Mucosa of gallbladder (tissue), 1 donor: ENCODE results near the gene HHIPL1. TPM values are rescaled to one million over a fixed set of nuclear protein-coding genes. Genes with fewer than 3 reads are reported as not detected.
"Not testable (repeated sequence)": the region's sequence is repeated elsewhere in the genome, so short reads cannot be mapped to it uniquely, and the experiment has no call there.

Experiments used
- DNase-seq: peaks from one replicate; pipeline ENCODE4 v3.0.0-alpha.2; 2020; ENCODE audit warnings: low spot score
- total RNA-seq: library from RNA; stranded (reverse); gene quantifications from one replicate; pipeline ENCODE4 v1.2.1, GENCODE V29; 2021
- donor health status: DM: no; HTN: no; CAD: no.

The HHIPL1 gene
- total RNA-seq, 1 donor from 2014 or later: 5.3 TPM

DNA sequence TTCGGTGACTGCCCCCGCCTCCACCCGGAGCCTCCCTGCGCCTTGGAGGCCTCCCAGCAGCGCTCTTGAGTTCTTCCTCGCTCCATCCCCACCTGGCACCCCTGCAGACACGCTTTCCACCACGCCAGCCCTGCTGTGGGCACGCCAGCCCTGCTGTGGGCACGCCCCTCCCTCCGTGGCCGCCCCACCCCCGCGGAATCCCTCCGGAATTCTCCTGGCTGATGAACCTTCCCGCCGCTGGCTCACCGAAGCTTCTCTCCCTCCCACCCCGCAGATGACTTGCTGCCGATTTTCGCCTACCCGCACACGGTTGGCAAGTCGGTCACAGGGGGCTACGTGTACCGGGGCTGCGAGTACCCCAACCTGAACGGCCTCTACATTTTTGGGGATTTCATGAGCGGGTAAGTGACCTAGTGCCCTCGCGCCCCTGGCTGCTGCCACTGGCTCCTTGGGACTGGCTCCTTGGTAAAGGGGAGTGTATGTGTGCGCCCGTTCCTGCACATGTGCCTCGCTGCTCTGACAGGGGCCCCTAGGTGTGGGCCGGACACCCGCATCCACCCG, 15.2 kb downstream of the HHIPL1 start:
- no peak for DNase-seq

DNA sequence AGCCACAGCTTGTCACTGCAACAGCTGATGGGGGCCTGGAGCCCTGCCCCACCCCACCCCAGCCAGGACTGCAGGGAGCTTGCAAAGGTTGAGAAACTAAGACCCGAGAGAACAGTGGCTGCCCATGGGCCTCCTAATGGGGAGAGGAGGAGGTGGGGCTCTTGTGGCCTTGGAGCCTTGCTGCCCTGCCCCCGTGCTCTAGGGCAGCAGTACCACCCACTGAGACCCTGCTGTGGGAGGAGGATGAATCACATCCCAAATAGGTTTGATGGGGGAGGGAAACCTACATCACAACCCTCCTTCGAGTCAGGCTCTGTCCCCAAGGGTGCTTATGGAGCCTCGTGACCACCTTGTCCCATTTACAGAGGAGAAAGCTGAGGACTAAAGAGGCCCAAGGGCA, 15.9 kb downstream of the HHIPL1 start:
- no peak for DNase-seq

DNA sequence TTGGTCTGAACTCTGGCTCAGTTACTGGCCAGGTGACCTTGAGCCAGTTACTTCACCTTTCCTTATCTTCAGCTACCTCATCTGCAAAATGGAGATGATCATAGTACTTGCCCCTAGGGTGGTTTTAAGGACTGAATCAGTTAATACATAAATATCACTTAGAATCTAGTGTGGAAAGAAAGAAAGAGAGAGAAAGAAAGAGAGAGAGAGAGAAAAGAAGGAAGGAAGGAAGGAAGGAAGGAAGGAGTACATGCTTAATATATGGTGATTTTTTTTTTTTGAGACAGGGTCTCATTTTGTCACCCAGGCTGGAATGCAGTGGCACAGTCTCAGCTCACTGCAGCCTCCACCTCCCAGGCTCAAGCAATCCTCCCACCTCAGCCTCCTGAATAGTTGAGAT, 16.3 kb downstream of the HHIPL1 start:
- not testable (repeated sequence) for DNase-seq

DNA sequence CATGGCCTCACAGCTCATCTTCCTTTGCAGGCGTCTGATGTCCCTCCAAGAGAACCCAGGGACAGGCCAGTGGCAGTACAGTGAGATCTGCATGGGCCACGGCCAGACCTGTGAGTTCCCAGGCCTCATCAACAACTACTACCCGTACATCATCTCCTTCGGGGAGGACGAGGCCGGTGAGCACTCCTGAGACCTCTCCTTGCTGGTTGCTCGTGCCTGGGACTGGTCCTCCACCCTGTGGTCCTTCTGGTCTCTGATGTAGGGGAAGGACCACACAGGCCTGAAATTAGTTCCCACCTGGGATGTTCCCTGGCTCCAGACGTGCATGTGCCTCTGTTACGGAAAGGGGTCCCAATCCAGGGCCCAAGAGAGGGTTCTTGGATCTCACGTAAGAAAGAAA, 17.9 kb downstream of the HHIPL1 start:
- no peak for DNase-seq

- DNase-seq: no peak
These were observed 18.6 kb downstream of the HHIPL1 start for GRCh38 chr14:99663386-99664057.

DNA sequence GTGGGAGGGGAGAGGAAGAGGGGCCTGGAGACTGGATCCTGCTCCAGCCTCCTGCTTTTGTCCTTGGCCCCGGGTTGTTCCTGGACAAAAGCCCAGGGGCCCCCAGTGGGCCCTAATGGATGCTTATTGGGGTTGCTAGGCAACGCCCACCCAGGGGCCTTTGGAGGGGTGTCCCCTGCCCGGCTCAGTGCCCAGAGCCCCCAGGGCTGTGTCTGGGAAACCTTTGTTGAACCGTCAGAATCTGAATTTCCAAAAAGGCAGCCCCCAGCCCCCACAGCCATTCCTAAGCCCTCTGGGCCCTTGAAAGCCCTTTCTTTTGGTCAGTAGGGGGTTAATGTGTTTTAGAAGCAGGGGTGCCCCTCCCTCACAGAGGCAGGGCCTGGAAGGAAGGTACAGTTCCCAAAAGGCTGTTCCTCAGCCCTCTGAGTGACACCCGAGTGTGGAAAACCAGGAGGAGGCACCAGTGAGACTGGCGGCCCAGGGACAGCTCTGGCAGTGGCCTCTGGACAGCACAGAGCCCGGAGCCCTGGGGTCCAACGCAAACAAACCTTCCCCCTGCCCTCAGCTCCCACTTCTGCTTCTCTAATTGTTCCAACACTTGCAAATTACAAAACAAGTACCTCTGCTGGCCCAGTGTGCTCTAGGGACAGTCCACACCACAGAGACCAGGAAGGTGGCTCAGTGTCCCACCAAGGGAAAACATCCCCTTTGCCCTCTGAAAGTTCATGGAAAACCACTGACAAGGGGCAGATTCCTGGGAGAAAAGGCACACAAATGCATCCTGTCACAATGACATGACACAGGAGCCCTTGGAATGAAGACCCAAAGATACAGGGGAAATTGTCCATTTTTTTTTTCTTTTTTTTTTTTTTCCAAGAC, 19.4 kb downstream of the HHIPL1 start:
- DNase-seq: no peak

GRCh38 chr14:99664937-99665273, 20.0 kb downstream of the HHIPL1 start:
- no peak for DNase-seq

DNA sequence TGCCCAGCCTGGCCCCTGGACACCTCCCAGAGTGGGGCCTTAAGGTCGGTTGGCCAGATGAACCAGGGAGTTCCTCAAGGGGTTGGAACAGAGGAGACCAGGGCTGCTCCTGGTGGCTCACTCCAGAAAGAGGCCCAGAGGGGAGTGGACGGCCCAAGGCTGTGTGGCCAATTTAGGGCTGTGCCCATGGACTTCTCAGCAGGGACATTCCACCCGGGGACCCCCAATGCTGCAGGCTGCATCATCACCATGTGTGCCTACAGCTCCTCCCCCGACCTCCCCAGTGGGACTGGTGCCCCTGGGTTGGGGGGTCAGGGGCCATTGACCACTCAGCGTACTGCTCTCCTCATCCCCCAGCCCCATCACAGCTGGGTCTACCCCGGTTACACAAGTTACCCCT, 21.6 kb downstream of the HHIPL1 start:
- no peak for DNase-seq

- DNase-seq: no peak
These were observed 22.1 kb downstream of the HHIPL1 start for GRCh38 chr14:99667045-99667444.

- no peak for DNase-seq
These were observed 22.9 kb downstream of the HHIPL1 start for GRCh38 chr14:99667821-99668220.

DNA sequence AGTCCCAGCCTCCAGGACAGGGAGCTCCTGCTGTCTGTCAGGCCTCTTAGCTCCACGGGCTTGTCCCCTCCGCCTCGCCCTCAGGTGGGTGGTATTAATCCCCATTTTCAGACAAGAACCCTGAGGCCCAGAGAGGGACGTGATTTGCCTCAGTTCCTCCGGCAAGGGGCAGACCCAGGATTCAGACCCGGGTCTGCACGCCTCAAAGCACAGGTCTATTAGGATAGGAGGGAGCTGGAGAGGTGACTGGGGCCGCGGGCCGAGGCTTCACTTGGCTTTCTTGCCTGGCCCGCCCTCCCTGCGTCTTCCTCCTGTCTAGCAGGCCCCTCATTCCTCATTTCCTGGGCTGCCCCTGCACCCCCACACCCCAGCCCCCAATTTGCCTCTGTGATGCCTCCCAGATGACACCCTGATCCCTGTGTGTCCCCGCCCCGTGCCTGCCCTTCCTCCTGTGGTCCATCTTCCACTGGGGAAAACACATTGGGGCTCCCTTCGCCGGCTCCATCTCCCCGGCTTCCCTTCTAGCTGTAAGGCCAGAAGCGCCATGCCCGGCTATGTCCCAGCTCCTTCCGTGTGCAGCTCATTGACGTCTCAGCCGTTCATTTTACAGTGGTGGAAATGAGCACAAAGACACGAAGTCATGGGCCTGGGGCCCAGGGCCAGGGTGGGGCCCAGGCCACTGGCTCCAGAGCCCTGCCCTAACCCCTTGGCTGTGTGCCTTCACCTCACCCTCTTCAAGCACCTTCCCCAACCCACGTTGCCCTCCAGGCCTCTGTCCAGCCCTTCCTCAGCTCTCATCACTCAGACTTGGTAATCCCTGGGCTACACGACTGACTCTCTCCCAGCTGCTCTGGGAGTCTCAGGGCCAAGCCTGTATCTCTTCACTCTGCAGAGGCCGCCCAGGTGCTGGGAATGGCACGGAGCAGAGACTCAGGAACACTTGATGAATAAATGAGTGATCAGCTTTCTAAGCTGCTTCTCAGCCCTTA, 23.7 kb downstream of the HHIPL1 start:
- no peak for DNase-seq

DNA sequence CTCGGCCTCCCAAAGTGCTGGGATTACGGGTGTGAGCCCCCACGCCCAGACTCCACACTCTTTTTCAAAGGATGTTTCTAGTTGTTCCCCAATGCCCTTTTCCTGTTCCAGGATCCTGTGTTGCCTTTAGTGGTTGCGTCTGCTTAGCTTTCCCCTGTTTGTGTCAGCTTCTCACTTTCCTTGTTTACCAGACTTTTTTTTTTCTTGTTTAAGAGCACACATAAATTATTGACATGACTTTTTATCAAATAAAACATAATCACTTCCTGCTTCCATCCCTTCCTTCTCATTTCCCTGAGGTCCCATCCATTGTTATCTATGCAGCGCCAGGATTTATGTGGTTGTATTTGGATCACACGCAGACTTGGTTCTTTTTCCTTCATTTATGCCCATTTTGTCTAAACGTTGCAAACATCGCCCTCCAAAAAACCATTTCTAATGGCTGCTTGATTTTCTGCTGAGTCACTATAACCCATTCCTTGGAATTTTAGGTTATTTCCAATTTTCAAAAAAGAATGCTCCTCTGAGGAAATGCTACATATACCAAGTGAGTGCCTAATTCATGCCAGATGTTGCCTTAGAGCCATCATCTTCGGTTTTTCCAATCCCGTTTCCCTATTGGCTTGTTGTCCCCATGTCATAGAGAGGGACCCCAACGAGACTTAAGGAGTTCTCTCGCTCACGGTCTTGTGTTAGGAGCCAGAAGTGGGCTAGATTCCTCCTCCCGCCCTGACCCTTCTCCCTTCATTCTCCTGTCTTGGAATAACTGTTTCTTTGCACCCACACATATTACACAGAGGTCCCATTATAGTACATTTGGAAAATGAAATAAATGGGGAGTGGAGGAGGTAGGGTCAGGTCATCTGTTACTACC, 25.7 kb downstream of the HHIPL1 start:
- DNase-seq: no peak

- DNase-seq: peak; percentile 50
These were observed 26.6 kb downstream of the HHIPL1 start for GRCh38 chr14:99671235-99672224.

DNA sequence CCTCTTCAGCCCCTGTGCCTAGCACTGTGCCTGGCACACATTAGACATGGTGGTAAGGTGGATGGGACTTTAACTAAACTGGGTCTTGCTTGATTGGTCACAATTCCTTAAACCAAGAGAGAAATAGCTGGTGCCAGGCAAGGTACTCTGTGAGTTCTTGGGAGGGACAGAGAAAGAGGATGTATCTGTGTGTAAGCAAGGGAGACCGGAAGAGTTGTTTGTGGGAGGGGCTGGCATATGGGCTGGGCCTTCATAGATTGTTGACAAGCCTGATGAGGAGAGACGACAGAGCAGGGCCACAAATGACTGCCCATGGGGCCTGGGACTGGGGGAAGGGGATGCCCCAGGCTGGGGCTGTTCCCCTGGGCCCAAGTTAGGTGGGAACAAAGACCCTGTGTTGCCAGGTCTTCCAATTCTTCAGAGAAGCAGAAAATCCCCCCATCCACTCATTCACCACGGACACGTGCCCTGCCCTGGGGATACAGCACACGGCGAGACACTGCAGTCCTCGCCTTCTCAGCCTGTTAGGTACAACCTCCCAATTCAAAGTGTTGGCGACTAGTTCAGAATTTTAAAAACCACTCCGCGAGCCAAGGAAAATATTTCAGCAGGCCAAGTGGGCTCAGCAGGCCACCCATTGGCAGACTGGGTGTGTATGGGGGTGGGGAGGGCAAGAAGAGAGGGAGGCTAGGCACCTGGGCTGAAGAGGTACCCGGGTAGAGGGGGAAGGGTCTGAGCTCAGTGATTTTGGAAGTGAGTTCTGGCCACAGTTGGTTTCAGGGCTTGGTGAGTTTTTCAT, 27.8 kb downstream of the HHIPL1 start:
- no peak for DNase-seq

- no peak for DNase-seq
These were observed 28.6 kb downstream of the HHIPL1 start for GRCh38 chr14:99673305-99674063.

DNA sequence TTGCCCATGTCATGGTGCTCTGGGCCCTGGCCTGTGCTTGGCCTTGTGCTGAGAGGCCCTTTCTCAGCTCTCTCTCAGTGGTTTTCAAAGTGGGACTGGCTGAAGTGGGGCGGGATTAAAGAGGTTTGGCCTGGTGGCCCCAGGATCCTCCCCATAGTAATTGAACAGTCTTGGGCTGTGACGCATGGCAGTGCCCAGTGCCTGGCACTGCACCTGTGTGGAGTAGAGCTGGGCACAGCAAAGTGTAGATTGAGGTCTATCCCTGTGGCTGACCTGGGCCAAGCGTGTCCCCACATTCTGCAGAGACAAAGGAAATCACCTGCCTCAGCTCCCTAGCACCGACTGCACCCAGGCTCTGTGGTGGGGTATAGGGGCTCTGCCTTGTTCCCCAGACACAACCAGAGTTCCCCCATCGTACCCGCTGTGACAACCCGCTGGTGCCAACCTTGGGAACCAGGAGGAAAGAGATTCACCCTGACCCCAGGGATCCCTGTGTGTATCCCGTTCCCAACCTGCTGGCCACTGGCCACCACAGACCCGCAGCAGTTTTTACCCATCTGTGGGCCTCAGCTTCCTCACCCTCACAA, 29.2 kb downstream of the HHIPL1 start:
- DNase-seq: no peak

DNA sequence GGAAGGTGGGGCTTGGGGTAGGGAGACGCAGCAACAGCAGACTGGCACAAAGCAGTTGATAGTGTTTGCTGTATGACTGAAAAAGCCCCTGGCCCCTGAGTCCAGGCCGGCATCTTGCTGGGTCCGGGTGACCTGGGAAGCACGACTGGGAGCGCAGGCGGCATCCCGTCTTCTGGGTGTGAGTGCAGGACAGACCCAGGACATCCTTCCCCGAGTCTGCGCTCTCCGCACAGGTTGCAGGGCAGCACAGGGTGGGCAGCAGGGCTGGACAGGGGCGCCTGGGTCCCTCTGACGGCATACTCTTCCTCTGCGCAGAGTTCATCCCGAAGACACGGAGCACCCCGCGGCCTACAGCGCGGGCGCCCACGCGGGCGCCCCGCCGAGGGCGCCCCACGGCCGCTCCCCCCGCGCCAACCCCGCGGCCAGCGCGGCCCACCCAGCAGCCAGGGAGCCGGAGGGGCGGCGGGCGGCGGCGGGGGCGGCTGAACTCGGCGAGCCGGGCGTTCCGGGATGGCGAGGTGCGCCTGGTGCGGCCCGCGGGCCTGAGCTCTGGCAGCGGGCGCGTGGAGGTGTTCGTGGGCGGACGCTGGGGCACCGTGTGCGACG, 29.9 kb downstream of the HHIPL1 start:
- DNase-seq: no peak
